Measurements from ENCODE around the gene HECA. TPM values are rescaled to one million over a fixed set of nuclear protein-coding genes. Genes with fewer than 3 reads are reported as not detected.
"Not testable (repeated sequence)": the region's sequence is repeated elsewhere in the genome, so short reads cannot be mapped to it uniquely, and the experiment has no call there.

Gene HECA
- 10 to 100 TPM; 54.4 to 65.7 (median 57.5) TPM for total RNA-seq

- peaks cover 19% of the 10 kb centered on the region for H3K36me3 Mint-ChIP-seq (ENCODE audit: insufficient read depth)
- peak; percentile 100 for DNase-seq
- ATAC-seq: peak; percentile 83 to 86
- no peaks in the 10 kb centered on the region for H3K9me3 Mint-ChIP-seq
- H3K4me3 Mint-ChIP-seq: peak within 1 kb of the TSS; percentile 87
- H3K4me1 Mint-ChIP-seq (ENCODE audit: low read depth): peaks cover 66% of the 10 kb centered on the region
- no peaks in the 10 kb centered on the region for H3K27me3 Mint-ChIP-seq (ENCODE audit: low read depth)
Observed at GRCh38 chr6:139134817-139135577, at the start of gene HECA. HECA (plus strand) TSS chr6:139135080; CDS start chr6:139135397, 317 bp downstream.

- Mint-ChIP-seq H3K4me1 (ENCODE audit: low read depth) (peaks cover 2% of the 10 kb centered on the region), H3K4me3 (no peak overlapping the region), H3K36me3 (ENCODE audit: insufficient read depth) (no peaks in the 10 kb centered on the region), H3K27me3 (ENCODE audit: low read depth) (no peaks in the 10 kb centered on the region), H3K9me3 (peaks cover 4% of the 10 kb centered on the region)
- no peak for ATAC-seq
- DNase-seq: no peak
Observed at GRCh38 chr6:139091826-139092225, 43.1 kb upstream of the HECA start.

- Mint-ChIP-seq H3K9me3 (no peaks in the 10 kb centered on the region), H3K36me3 (ENCODE audit: insufficient read depth) (no peaks in the 10 kb centered on the region)
- DNase-seq: no peak
Observed at GRCh38 chr6:139099984-139100383, 34.9 kb upstream of the HECA start.

GRCh38 chr6:139107051-139107450 is 27.8 kb upstream of the HECA start:
- Mint-ChIP-seq H3K36me3 (ENCODE audit: insufficient read depth) (no peaks in the 10 kb centered on the region), H3K9me3 (no peaks in the 10 kb centered on the region), H3K4me3 (no peak overlapping the region), H3K4me1 (ENCODE audit: low read depth) (peaks cover 30% of the 10 kb centered on the region), H3K27me3 (ENCODE audit: low read depth) (no peaks in the 10 kb centered on the region)
- ATAC-seq (no peak), DNase-seq (no peak)

More at GRCh38 chr6:139099984-139100383, 34.9 kb upstream of the HECA start:
- no peaks in the 10 kb centered on the region for H3K27me3 Mint-ChIP-seq (ENCODE audit: low read depth)
- peak; percentile 92 to 94 for ATAC-seq
- no peak overlapping the region for H3K4me3 Mint-ChIP-seq
- H3K4me1 Mint-ChIP-seq (ENCODE audit: low read depth): peaks cover 6% of the 10 kb centered on the region

GRCh38 chr6:139108378-139108777 is 26.5 kb upstream of the HECA start:
- ATAC-seq (no peak), DNase-seq (no peak)
- Mint-ChIP-seq H3K27me3 (ENCODE audit: low read depth) (no peaks in the 10 kb centered on the region), H3K36me3 (ENCODE audit: insufficient read depth) (no peaks in the 10 kb centered on the region), H3K4me1 (ENCODE audit: low read depth) (peaks cover 43% of the 10 kb centered on the region), H3K9me3 (no peaks in the 10 kb centered on the region), H3K4me3 (no peak overlapping the region)

- no peaks in the 10 kb centered on the region for H3K9me3 Mint-ChIP-seq
- no peak overlapping the region for H3K4me3 Mint-ChIP-seq
Observed at GRCh38 chr6:139109558-139109957, 25.3 kb upstream of the HECA start.

GRCh38 chr6:139112146-139112545 is 22.7 kb upstream of the HECA start:
- no peak for DNase-seq
- H3K27me3 Mint-ChIP-seq (ENCODE audit: low read depth): no peaks in the 10 kb centered on the region
- H3K4me3 Mint-ChIP-seq: no peak overlapping the region
- H3K9me3 Mint-ChIP-seq: no peaks in the 10 kb centered on the region
- H3K36me3 Mint-ChIP-seq (ENCODE audit: insufficient read depth): no peaks in the 10 kb centered on the region
- ATAC-seq: no peak
- peaks cover 76% of the 10 kb centered on the region for H3K4me1 Mint-ChIP-seq (ENCODE audit: low read depth)

More at GRCh38 chr6:139109558-139109957, 25.3 kb upstream of the HECA start:
- Mint-ChIP-seq H3K27me3 (ENCODE audit: low read depth) (no peaks in the 10 kb centered on the region), H3K36me3 (ENCODE audit: insufficient read depth) (no peaks in the 10 kb centered on the region), H3K4me1 (ENCODE audit: low read depth) (peaks cover 55% of the 10 kb centered on the region)
- DNase-seq (peak; percentile 19), ATAC-seq (peak in 1 of 2 donors; percentile 25)

GRCh38 chr6:139112561-139112960 is 22.3 kb upstream of the HECA start:
- no peaks in the 10 kb centered on the region for H3K9me3 Mint-ChIP-seq
- H3K4me1 Mint-ChIP-seq (ENCODE audit: low read depth): peaks cover 79% of the 10 kb centered on the region
- no peaks in the 10 kb centered on the region for H3K36me3 Mint-ChIP-seq (ENCODE audit: insufficient read depth)
- no peak for DNase-seq
- peak overlapping the region; percentile 52 for H3K4me3 Mint-ChIP-seq
- no peak for ATAC-seq
- no peaks in the 10 kb centered on the region for H3K27me3 Mint-ChIP-seq (ENCODE audit: low read depth)

GRCh38 chr6:139114746-139115145 is 20.1 kb upstream of the HECA start:
- Mint-ChIP-seq H3K9me3 (peaks cover 10% of the 10 kb centered on the region), H3K27me3 (ENCODE audit: low read depth) (no peaks in the 10 kb centered on the region), H3K4me3 (no peak overlapping the region), H3K36me3 (ENCODE audit: insufficient read depth) (peaks cover under 1% of the 10 kb centered on the region), H3K4me1 (ENCODE audit: low read depth) (peaks cover 74% of the 10 kb centered on the region)
- ATAC-seq: no peak
- DNase-seq: no peak

- Mint-ChIP-seq H3K4me1 (ENCODE audit: low read depth) (peaks cover 61% of the 10 kb centered on the region), H3K4me3 (peak overlapping the region; percentile 37), H3K9me3 (peaks cover 18% of the 10 kb centered on the region), H3K36me3 (ENCODE audit: insufficient read depth) (peaks cover 7% of the 10 kb centered on the region), H3K27me3 (ENCODE audit: low read depth) (no peaks in the 10 kb centered on the region)
- DNase-seq (no peak), ATAC-seq (peak; percentile 69)
Observed at GRCh38 chr6:139115989-139116758, 18.7 kb upstream of the HECA start.

GRCh38 chr6:139117734-139118133 is 17.1 kb upstream of the HECA start:
- DNase-seq: no peak
- ATAC-seq: no peak
- Mint-ChIP-seq H3K4me1 (ENCODE audit: low read depth) (peaks cover 46% of the 10 kb centered on the region), H3K27me3 (ENCODE audit: low read depth) (no peaks in the 10 kb centered on the region), H3K4me3 (no peak overlapping the region), H3K9me3 (peaks cover 18% of the 10 kb centered on the region), H3K36me3 (ENCODE audit: insufficient read depth) (peaks cover 7% of the 10 kb centered on the region)

GRCh38 chr6:139119552-139119951 is 15.3 kb upstream of the HECA start:
- peaks cover 31% of the 10 kb centered on the region for H3K4me1 Mint-ChIP-seq (ENCODE audit: low read depth)
- H3K4me3 Mint-ChIP-seq: no peak overlapping the region
- H3K27me3 Mint-ChIP-seq (ENCODE audit: low read depth): no peaks in the 10 kb centered on the region
- H3K36me3 Mint-ChIP-seq (ENCODE audit: insufficient read depth): peaks cover 7% of the 10 kb centered on the region
- peaks cover 18% of the 10 kb centered on the region for H3K9me3 Mint-ChIP-seq
- ATAC-seq (no peak), DNase-seq (no peak)

GRCh38 chr6:139122823-139123222 is 12.1 kb upstream of the HECA start:
- H3K27me3 Mint-ChIP-seq (ENCODE audit: low read depth); ATAC-seq; H3K36me3 Mint-ChIP-seq (ENCODE audit: insufficient read depth); DNase-seq; H3K4me3 Mint-ChIP-seq: not testable (repeated sequence)
- Mint-ChIP-seq H3K9me3 (peaks cover 18% of the 10 kb centered on the region), H3K4me1 (ENCODE audit: low read depth) (peaks cover 37% of the 10 kb centered on the region)

GRCh38 chr6:139124887-139125672 is 9.8 kb upstream of the HECA start:
- Mint-ChIP-seq H3K4me3 (peak overlapping the region; percentile 22), H3K36me3 (ENCODE audit: insufficient read depth) (peaks cover 4% of the 10 kb centered on the region), H3K4me1 (ENCODE audit: low read depth) (peaks cover 49% of the 10 kb centered on the region), H3K27me3 (ENCODE audit: low read depth) (no peaks in the 10 kb centered on the region), H3K9me3 (peaks cover 5% of the 10 kb centered on the region)
- DNase-seq (peak; percentile 70), ATAC-seq (peak; percentile 97 to 98)
